Upper lobe of right lung (tissue), 1 donor: ENCODE results near the gene MRPL10. TPM values are rescaled to one million over a fixed set of nuclear protein-coding genes. Genes with fewer than 3 reads are reported as not detected.
A peak's percentile ranks its signal among the peaks of the same experiment; 100 is the strongest.

Source experiments
- ATAC-seq: fragments of 200-7000 bp; cut with Tn5 transposase; one replicate; pipeline ENCODE4 v1.9.1; 2020; ENCODE audit warnings: mild to moderate bottlenecking, moderate library complexity
- DNase-seq: peaks from one replicate; pipeline ENCODE4 v3.0.0-alpha.2; 2020
- H3K27ac ChIP-seq: fragments of 200-600 bp; one replicate; pipeline ENCODE4 v1.8.0; 2022
- H3K27me3 ChIP-seq: fragments of 200-600 bp; one replicate; pipeline ENCODE4 v1.8.0; 2022; ENCODE audit warnings: mild to moderate bottlenecking
- H3K36me3 ChIP-seq: fragments of 200-600 bp; one replicate; pipeline ENCODE4 v1.8.0; 2022
- H3K4me1 ChIP-seq: fragments of 200-600 bp; one replicate; pipeline ENCODE4 v1.8.0; 2022
- H3K4me3 ChIP-seq: fragments of 200-600 bp; one replicate; pipeline ENCODE4 v1.8.0; 2022; ENCODE audit warnings: mild to moderate bottlenecking
- H3K9me3 ChIP-seq: fragments of 200-600 bp; one replicate; pipeline ENCODE4 v1.8.0; 2022
- intact Hi-C: fragments of 100-400 bp; cut with DNase I; formaldehyde crosslinking; loops from one replicate; pipeline ENCODE4 v1.11.0; 2022
- total RNA-seq: library from RNA; stranded (reverse); fragmentation: NEBNext Ultra II Directional; extraction: Animal tissue kit (Norgen Biotek cat#: 25700); gene quantifications from one replicate; pipeline ENCODE4 v1.2.1, GENCODE V29; 2021
- TF ChIP-seq, protein P1 (sequence below): fragments of 200-600 bp; IDR thresholded peaks from one replicate; pipeline ENCODE4 v1.8.0; 2022; ENCODE audit warnings: antibody characterized with exemption
- donor health status: DM: no; HTN: yes; CAD: no; lungs with severe emphysema.

The MRPL10 gene
- total RNA-seq, 1 donor from 2014 or later = 29.2 TPM

DNA sequence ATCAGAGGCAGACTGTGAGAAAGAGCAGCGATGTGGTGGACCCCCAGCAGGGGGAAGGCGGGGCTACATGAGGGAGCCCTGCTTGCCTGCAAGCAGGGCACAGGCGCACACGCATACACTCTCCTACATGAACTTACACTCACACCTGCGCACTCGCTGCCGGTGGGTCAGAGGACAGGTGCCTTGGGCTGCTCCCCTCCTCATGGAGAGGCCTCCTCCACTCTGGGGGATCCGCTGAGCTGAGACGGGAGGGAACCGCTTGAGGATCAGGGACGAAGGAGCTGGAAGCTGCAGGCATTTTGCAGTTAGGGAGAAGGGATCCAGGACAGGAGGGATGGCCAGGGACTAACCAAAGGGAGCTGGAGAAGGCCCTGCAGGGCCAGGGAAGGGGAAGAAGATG lies 23.9 kb downstream of the MRPL10 start:
- H3K27me3 ChIP-seq = no peaks in the 10 kb centered on the region
- TF ChIP-seq, protein P1, sequence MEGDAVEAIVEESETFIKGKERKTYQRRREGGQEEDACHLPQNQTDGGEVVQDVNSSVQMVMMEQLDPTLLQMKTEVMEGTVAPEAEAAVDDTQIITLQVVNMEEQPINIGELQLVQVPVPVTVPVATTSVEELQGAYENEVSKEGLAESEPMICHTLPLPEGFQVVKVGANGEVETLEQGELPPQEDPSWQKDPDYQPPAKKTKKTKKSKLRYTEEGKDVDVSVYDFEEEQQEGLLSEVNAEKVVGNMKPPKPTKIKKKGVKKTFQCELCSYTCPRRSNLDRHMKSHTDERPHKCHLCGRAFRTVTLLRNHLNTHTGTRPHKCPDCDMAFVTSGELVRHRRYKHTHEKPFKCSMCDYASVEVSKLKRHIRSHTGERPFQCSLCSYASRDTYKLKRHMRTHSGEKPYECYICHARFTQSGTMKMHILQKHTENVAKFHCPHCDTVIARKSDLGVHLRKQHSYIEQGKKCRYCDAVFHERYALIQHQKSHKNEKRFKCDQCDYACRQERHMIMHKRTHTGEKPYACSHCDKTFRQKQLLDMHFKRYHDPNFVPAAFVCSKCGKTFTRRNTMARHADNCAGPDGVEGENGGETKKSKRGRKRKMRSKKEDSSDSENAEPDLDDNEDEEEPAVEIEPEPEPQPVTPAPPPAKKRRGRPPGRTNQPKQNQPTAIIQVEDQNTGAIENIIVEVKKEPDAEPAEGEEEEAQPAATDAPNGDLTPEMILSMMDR = no peak
- no peaks in the 10 kb centered on the region for H3K9me3 ChIP-seq
- H3K4me3 ChIP-seq = no peak overlapping the region
- H3K36me3 ChIP-seq = peaks cover 38% of the 10 kb centered on the region
- peak; percentile 50 for DNase-seq
- no peaks in the 10 kb centered on the region for H3K4me1 ChIP-seq
- ATAC-seq = no peak
- intact Hi-C loops = no loop called here
- no peak overlapping the region for H3K27ac ChIP-seq

DNA sequence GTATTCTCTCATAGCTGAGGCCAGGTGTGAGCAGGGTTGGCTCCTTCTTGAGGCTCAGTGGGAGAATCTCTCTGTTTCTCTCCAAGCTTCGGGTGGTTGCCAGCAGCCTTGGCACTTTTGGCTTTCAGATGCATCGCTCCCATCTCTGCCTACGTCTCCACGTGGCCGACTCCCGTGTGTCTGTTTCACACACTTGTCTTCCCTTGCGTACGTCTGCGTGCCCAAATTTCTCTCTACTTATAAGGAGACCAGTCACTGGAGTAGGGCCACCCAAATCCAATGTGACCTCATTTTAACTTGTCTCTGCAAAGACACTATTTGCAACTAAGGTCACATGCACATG lies 24.5 kb downstream of the MRPL10 start:
- H3K36me3 ChIP-seq = peaks cover 37% of the 10 kb centered on the region
- H3K4me3 ChIP-seq = no peak overlapping the region
- ATAC-seq (no peak), DNase-seq (no peak)
- no peak overlapping the region for H3K27ac ChIP-seq
- TF ChIP-seq, protein P1 = no peak
- no peaks in the 10 kb centered on the region for H3K9me3 ChIP-seq
- no peaks in the 10 kb centered on the region for H3K4me1 ChIP-seq
- H3K27me3 ChIP-seq = no peaks in the 10 kb centered on the region
- intact Hi-C loops = no loop called here

DNA sequence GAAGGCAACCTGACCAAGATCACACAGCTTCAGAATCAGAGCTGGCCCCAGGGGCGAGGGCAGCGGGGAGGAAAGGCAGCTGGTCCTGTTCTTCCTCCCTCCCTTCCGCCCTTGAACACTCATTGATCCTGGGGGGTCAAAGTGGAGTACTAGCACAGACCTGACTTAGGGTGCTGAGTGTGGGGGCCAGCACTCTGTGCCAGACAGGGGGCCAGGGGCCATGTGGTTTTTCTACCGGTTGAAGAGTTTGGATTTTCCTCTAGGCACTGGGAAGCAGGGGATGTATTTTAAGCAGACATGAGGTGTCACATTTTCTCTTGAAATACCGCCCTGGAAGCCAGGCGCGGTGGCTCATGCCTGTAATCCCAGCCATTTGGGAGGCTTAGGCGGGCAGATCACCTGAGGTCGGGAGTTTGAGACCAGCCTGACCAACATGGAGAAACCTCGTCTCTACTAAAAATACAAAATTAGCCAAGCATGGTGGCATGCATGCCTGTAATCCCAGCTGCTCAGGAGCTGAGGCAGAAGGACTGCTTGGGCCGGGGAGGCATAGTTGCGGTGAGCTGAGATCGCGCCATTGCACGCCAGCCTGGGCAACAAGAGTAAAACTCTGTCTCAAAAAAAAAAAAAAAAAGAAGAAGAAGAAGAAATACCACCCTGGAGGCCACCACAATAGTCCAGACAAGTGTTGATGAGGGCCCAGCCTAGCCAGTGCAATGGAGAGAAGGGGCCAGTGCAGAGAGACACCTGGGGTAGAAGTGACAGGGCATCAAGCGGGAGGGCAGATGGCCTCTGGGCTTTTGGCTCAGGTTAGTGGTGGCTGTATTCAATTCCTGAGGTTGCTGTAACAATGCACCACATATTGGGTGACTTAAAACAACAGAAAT lies 25.1 kb downstream of the MRPL10 start:
- Histone ChIP-seq H3K27me3 (no peaks in the 10 kb centered on the region), H3K4me3 (no peak overlapping the region), H3K36me3 (peaks cover 37% of the 10 kb centered on the region), H3K9me3 (no peaks in the 10 kb centered on the region), H3K27ac (no peak overlapping the region), H3K4me1 (no peaks in the 10 kb centered on the region)
- DNase-seq = no peak
- TF ChIP-seq, protein P1 = no peak
- intact Hi-C loops = no loop called here
- ATAC-seq = no peak

DNA sequence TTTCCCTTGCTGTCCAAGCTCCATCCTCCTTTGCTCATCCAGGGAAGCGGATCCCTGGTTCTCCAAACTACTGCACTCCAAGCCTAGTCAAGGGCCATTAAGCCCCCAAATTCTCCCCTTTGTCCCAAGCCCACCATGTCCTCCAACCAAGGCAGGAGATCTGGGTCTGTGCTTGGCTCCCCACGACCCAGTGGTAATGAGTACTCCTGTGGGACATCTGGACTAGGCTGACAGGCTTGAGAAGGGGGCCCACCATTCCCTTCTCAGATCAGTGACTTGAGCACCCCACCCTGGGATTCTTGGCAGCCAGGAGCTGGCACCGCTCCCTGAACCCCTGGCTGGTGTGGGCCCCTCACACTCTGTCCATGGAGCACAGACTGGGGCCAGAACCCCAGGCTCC lies 26.9 kb downstream of the MRPL10 start:
- DNase-seq (peak; percentile 9), ATAC-seq (no peak)
- Histone ChIP-seq H3K27me3 (no peaks in the 10 kb centered on the region), H3K4me1 (no peaks in the 10 kb centered on the region), H3K4me3 (no peak overlapping the region), H3K27ac (no peak overlapping the region), H3K36me3 (peaks cover 31% of the 10 kb centered on the region), H3K9me3 (no peaks in the 10 kb centered on the region)
- intact Hi-C loops = no loop called here
- TF ChIP-seq, protein P1 = no peak

DNA sequence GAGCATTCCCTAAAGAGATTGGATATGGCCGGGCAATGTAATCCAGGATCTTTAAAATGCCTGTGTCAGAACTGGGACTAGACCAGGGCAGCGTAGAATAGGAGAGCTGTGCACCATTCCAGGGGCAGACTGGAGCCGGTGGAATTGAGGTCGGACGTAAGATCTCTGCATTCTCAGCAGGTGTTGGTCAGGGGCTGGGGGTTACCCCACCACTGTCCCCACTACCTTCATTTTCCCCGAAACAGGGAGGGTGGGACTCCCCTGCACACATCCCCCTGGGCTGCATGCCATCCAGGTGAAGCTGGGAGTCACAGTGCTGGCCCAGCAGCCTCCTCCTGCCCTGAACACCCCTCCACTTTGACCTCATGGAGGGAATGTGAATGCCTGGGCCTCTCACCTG lies 27.6 kb downstream of the MRPL10 start:
- intact Hi-C loops = no loop called here
- H3K9me3 ChIP-seq = no peaks in the 10 kb centered on the region
- no peak overlapping the region for H3K4me3 ChIP-seq
- TF ChIP-seq, protein P1 = no peak
- H3K4me1 ChIP-seq = no peaks in the 10 kb centered on the region
- H3K36me3 ChIP-seq = peaks cover 24% of the 10 kb centered on the region
- no peaks in the 10 kb centered on the region for H3K27me3 ChIP-seq
- no peak overlapping the region for H3K27ac ChIP-seq
- DNase-seq (no peak), ATAC-seq (no peak)
